Cardiac ventricle fibroblast (primary cell): ENCODE measurements around the gene RPGRIP1. TPM values are rescaled to one million over a fixed set of nuclear protein-coding genes. Genes with fewer than 3 reads are reported as not detected.

Experiments used
- total RNA-seq: library from RNA; depleted of rRNA; stranded (reverse); fragments of >200 nt; gene quantifications from 2 replicates; pipeline ENCODE4 v1.2.3, GENCODE V29; 2015

The RPGRIP1 gene
- total RNA-seq, result not detected in 2 replicates

GRCh38 chr14:21279783-21280182, at the start of gene RPGRIP1:
TSS of gene RPGRIP1 (plus strand) at chr14:21280083. CDS start at chr14:21287977, 7,894 bp downstream.

GRCh38 chr14:21269252-21270046, 10.4 kb upstream of the RPGRIP1 start, which contains the start of gene HNRNPC:
TSS of gene HNRNPC (minus strand) at chr14:21269442. CDS start at chr14:21234193, 35,249 bp downstream.

Other genes with a start within 250 kb of the RPGRIP1 start
- gene TPPP2, start 249.9 kb upstream of the RPGRIP1 start, total RNA-seq, result not detected in 2 replicates
- gene RNASE13, start 245.3 kb upstream of the RPGRIP1 start, total RNA-seq, result not detected in 2 replicates
- not detected in 2 replicates for gene RNASE7, start 237.7 kb upstream of the RPGRIP1 start, total RNA-seq
- gene RNASE8, start 222.3 kb upstream of the RPGRIP1 start, total RNA-seq, result not detected in 2 replicates
- gene ARHGEF40, start 209.8 kb upstream of the RPGRIP1 start, total RNA-seq, result 53.6 and 64.6 TPM in 2 replicates
- gene ZNF219, start 181.4 kb upstream of the RPGRIP1 start, total RNA-seq, result 17.3 and 20.2 TPM in 2 replicates
- not detected in 2 replicates for gene TMEM253, start 179.0 kb upstream of the RPGRIP1 start, total RNA-seq
- gene OR5AU1, start 124.0 kb upstream of the RPGRIP1 start, total RNA-seq, result not detected in 2 replicates
- 466 and 553 TPM in 2 replicates for gene HNRNPC, start 10.6 kb upstream of the RPGRIP1 start, total RNA-seq
- gene SUPT16H, start 103.9 kb downstream of the RPGRIP1 start, total RNA-seq, result 34.3 and 45.4 TPM in 2 replicates
- gene CHD8, start 176.0 kb downstream of the RPGRIP1 start, total RNA-seq, result 32.4 and 35.6 TPM in 2 replicates
- gene RAB2B, start 196.9 kb downstream of the RPGRIP1 start, total RNA-seq, result 11.2 and 11.5 TPM in 2 replicates
- 34.3 and 40.9 TPM in 2 replicates for gene TOX4, start 197.1 kb downstream of the RPGRIP1 start, total RNA-seq
- 19.6 and 22.0 TPM in 2 replicates for gene METTL3, start 231.3 kb downstream of the RPGRIP1 start, total RNA-seq
- gene SALL2, start 246.3 kb downstream of the RPGRIP1 start, total RNA-seq, result 8.8 and 9.0 TPM in 2 replicates